ENCODE results near the gene ANKRD40CL. TPM values are rescaled to one million over a fixed set of nuclear protein-coding genes. Genes with fewer than 3 reads are reported as not detected.

ANKRD40CL gene
- total RNA-seq, 4 donors from 2014 or later, result not detected

- Histone ChIP-seq H3K4me3 (no peak overlapping the region), H3K9me3 (no peaks in the 10 kb centered on the region), H3K27me3 (no peaks in the 10 kb centered on the region), H3K27ac (no peak overlapping the region), H3K4me1 (no peaks in the 10 kb centered on the region), H3K36me3 (no peaks in the 10 kb centered on the region)
- TF ChIP-seq POLR2A (IDR thresholded peaks at IDR 0.05) (no peak), EP300 (IDR thresholded peaks at IDR 0.05) (no peak)
- TF ChIP-seq, protein P1, sequence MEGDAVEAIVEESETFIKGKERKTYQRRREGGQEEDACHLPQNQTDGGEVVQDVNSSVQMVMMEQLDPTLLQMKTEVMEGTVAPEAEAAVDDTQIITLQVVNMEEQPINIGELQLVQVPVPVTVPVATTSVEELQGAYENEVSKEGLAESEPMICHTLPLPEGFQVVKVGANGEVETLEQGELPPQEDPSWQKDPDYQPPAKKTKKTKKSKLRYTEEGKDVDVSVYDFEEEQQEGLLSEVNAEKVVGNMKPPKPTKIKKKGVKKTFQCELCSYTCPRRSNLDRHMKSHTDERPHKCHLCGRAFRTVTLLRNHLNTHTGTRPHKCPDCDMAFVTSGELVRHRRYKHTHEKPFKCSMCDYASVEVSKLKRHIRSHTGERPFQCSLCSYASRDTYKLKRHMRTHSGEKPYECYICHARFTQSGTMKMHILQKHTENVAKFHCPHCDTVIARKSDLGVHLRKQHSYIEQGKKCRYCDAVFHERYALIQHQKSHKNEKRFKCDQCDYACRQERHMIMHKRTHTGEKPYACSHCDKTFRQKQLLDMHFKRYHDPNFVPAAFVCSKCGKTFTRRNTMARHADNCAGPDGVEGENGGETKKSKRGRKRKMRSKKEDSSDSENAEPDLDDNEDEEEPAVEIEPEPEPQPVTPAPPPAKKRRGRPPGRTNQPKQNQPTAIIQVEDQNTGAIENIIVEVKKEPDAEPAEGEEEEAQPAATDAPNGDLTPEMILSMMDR (IDR thresholded peaks at IDR 0.05), result no peak
- 75 to 77% methylated on average over 6 of the region's 6 CpGs for WGBS, 2 donors
- no peak for DNase-seq (ENCODE audit: low spot score in 2 of 2)
Observed at GRCh38 chr17:50803676-50804075, 36.4 kb upstream of the ANKRD40CL start.

- no peaks in the 10 kb centered on the region for H3K9me3 ChIP-seq
- H3K27me3 ChIP-seq, result no peaks in the 10 kb centered on the region
- 79 to 81% methylated on average over 12 of the region's 12 CpGs for WGBS, 2 donors
- H3K4me3 ChIP-seq, result no peak overlapping the region
- DNase-seq (ENCODE audit: low spot score in 2 of 2), result no peak
- no peaks in the 10 kb centered on the region for H3K4me1 ChIP-seq
- H3K36me3 ChIP-seq, result no peaks in the 10 kb centered on the region
- no peak overlapping the region for H3K27ac ChIP-seq
- TF ChIP-seq EP300 (IDR thresholded peaks at IDR 0.05) (no peak), POLR2A (IDR thresholded peaks at IDR 0.05) (no peak)
- TF ChIP-seq, protein P1 (IDR thresholded peaks at IDR 0.05), result no peak
Observed at GRCh38 chr17:50802609-50803571, 35.6 kb upstream of the ANKRD40CL start.

GRCh38 chr17:50800196-50800700, 32.9 kb upstream of the ANKRD40CL start:
- DNase-seq (ENCODE audit: low spot score in 2 of 2), result no peak
- H3K27ac ChIP-seq, result no peak overlapping the region

DNA sequence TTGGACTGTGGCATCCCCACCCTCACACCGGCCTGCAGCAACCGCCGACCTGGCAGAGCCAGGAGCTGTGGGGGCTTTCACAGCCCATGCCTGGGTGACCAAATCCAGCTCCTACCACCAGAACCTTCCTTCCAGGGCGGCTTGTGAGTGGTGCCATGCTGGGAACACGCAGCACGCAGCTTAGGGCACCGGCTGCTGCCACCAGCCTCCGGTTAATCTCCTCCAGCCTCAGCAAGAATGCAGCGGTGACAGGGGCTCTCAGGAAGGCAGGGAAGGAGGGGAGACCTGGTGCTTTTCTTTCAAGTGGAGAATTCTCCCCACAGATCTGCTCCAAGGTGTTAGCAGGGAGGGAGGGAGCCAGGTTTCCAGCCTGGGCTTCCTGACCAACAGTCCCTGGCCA, 32.3 kb upstream of the ANKRD40CL start:
- Histone ChIP-seq H3K4me1 (peaks cover 0 to 3% (median 0%) of the 10 kb centered on the region in 4 donors), H3K9me3 (no peaks in the 10 kb centered on the region), H3K27me3 (no peaks in the 10 kb centered on the region), H3K36me3 (no peaks in the 10 kb centered on the region), H3K27ac (no peak overlapping the region), H3K4me3 (no peak overlapping the region)
- no peak for DNase-seq (ENCODE audit: low spot score in 2 of 2)
- 83 to 87% methylated on average over 9 of the region's 9 CpGs for WGBS, 2 donors
- TF ChIP-seq, protein P1 (IDR thresholded peaks at IDR 0.05), result no peak
- no peak for TF ChIP-seq EP300 (IDR thresholded peaks at IDR 0.05)
- no peak for TF ChIP-seq POLR2A (IDR thresholded peaks at IDR 0.05)

More at GRCh38 chr17:50800196-50800700, 32.9 kb upstream of the ANKRD40CL start:
- H3K36me3 ChIP-seq, result no peaks in the 10 kb centered on the region
- no peak overlapping the region for H3K4me3 ChIP-seq
- H3K9me3 ChIP-seq, result no peaks in the 10 kb centered on the region
- no peaks in the 10 kb centered on the region for H3K27me3 ChIP-seq
- peaks cover 0 to 3% (median 0%) of the 10 kb centered on the region in 4 donors for H3K4me1 ChIP-seq
- WGBS, 2 donors, result 85 to 95% methylated on average over 12 of the region's 12 CpGs
- TF ChIP-seq EP300 (IDR thresholded peaks at IDR 0.05), result no peak
- TF ChIP-seq, protein P1 (IDR thresholded peaks at IDR 0.05), result no peak
- TF ChIP-seq POLR2A (IDR thresholded peaks at IDR 0.05), result no peak

Data from tibial nerve (tissue), 4 donors.